Fibroblast of villous mesenchyme (primary cell): ENCODE data around the gene ALDH1A2. TPM values are rescaled to one million over a fixed set of nuclear protein-coding genes. Genes with fewer than 3 reads are reported as not detected.
"Not testable (repeated sequence)": the region's sequence is repeated elsewhere in the genome, so short reads cannot be mapped to it uniquely, and the experiment has no call there.

ENCODE experiments used
- DNase-seq: peaks from one replicate; pipeline ENCODE4 v3.0.0-alpha.2; 2010; ENCODE audit warnings: low read depth
- H3K4me3 ChIP-seq: 2 replicates; pipeline ENCODE4 v1.5.1; 2011; ENCODE audit warnings: low read depth, mild to moderate bottlenecking, low read length
- total RNA-seq: library from RNA; depleted of rRNA; stranded (reverse); fragments of >200 nt; gene quantifications from 2 replicates; pipeline ENCODE4 v1.2.3, GENCODE V29; 2012
- TF ChIP-seq, protein P1 (sequence below): IDR thresholded peaks from 2 replicates; pipeline ENCODE4 v1.5.1; 2012; ENCODE audit warnings: low read depth, mild to moderate bottlenecking, low read length; ENCODE audit not compliant: insufficient read depth

The ALDH1A2 gene
- total RNA-seq, 1 donor = 8.2 TPM

DNA sequence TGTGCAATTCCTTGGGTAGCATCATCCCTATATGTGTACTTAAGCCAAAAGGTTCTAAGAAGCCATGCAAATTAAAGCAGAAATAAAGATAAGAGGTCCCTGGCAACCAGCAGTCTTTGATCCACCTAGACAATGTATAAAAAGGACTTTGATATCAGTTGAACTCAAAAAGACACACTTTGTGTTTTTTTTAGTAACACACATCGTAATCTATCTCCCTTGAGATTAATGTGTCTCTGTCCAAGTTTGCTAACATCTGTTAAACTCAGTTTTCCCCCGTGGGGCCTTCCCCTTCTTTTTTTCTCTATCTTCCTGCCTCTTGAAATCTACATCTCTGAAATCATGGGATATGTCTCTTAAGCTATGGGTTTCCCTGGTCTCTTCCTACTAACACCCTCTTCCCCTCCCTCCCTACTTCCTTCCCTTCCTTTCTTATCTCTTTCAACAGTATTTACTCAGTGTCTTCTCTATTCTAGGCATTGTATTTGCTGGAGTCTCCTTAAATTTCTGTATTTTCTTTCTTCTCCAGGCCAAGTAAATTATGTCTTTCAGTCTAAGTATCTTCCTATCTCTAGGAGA, 27.7 kb downstream of the ALDH1A2 start:
- DNase-seq = no peak
- H3K4me3 ChIP-seq = no peak overlapping the region
- TF ChIP-seq, protein P1, sequence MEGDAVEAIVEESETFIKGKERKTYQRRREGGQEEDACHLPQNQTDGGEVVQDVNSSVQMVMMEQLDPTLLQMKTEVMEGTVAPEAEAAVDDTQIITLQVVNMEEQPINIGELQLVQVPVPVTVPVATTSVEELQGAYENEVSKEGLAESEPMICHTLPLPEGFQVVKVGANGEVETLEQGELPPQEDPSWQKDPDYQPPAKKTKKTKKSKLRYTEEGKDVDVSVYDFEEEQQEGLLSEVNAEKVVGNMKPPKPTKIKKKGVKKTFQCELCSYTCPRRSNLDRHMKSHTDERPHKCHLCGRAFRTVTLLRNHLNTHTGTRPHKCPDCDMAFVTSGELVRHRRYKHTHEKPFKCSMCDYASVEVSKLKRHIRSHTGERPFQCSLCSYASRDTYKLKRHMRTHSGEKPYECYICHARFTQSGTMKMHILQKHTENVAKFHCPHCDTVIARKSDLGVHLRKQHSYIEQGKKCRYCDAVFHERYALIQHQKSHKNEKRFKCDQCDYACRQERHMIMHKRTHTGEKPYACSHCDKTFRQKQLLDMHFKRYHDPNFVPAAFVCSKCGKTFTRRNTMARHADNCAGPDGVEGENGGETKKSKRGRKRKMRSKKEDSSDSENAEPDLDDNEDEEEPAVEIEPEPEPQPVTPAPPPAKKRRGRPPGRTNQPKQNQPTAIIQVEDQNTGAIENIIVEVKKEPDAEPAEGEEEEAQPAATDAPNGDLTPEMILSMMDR = no peak

DNA sequence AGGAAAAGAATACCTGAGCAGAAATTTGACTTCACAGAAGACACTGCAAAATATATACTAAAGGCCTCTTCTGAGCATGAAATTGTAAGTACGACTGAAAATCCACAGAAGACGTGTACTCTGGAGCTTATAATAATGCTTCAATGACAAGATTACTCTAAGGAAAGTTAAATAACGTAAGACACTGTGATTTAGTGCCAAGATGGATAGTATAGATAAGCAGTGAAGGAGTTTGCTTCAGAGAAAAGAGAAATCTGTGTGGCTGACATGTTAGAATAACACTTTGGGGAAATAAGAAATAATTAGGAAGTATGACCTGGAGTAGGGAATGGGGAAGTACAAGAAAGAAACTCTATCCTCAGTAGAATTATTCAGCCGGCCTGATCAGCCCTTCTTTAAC, 28.9 kb downstream of the ALDH1A2 start:
- H3K4me3 ChIP-seq = no peak overlapping the region
- DNase-seq = no peak
- TF ChIP-seq, protein P1 = no peak

DNA sequence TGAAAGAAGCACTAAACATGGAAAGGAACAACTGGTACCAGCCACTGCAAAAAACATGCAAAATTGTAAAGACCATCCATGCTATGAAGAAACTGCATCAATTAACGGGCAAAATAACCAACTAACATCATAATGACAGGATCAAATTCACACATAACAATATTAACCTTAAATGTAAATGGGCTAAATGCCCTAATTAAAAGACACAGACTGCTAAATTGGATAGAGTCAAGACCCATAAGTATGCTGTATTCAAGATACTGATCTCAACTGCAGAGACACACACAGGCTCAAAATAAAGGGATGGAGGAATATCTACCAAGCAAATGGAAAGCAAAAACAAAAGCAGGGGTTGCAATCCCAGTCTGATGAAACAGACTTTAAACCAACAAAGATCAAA, 37.1 kb downstream of the ALDH1A2 start:
- H3K4me3 ChIP-seq, DNase-seq: not testable (repeated sequence)

DNA sequence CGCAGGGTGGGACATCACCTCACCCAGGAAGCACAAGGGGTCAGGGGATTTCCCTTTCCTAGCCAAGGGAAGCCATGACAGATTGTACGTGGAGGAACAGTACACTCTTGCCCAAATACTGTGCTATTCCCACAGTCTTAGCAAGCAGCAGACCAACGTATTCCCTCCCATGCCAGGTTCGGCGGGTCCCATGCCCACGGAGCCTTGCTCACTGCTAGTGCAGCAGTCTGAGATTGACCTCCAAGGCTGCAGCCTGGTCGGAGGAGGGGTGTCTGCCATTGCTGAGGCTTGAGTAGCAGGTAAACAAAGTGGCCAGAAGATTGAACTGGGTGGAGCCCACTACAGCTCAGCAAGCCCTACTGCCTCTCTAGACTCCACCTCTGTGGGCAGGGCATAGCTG, 39.0 kb downstream of the ALDH1A2 start:
- TF ChIP-seq, protein P1 = no peak
- no peak overlapping the region for H3K4me3 ChIP-seq
- no peak for DNase-seq

DNA sequence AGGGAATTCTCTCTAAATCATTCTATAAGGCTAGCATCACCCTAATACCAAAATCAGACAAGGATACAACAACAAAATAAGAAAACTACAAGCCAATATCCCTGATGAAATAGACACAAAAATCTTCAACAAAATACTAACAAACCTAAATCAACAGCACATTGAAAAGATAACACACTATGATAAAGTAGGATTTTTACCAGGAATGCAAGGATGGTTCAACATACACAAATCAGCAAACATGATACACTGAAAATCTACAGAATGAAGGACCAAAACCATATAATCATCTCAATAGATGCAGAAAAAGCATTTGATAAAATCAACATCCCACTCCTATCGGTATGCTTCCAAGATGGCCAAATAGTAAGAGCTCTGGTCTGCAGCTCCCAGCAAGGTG, 39.5 kb downstream of the ALDH1A2 start:
- H3K4me3 ChIP-seq = no peak overlapping the region
- TF ChIP-seq, protein P1 = no peak
- DNase-seq = no peak

DNA sequence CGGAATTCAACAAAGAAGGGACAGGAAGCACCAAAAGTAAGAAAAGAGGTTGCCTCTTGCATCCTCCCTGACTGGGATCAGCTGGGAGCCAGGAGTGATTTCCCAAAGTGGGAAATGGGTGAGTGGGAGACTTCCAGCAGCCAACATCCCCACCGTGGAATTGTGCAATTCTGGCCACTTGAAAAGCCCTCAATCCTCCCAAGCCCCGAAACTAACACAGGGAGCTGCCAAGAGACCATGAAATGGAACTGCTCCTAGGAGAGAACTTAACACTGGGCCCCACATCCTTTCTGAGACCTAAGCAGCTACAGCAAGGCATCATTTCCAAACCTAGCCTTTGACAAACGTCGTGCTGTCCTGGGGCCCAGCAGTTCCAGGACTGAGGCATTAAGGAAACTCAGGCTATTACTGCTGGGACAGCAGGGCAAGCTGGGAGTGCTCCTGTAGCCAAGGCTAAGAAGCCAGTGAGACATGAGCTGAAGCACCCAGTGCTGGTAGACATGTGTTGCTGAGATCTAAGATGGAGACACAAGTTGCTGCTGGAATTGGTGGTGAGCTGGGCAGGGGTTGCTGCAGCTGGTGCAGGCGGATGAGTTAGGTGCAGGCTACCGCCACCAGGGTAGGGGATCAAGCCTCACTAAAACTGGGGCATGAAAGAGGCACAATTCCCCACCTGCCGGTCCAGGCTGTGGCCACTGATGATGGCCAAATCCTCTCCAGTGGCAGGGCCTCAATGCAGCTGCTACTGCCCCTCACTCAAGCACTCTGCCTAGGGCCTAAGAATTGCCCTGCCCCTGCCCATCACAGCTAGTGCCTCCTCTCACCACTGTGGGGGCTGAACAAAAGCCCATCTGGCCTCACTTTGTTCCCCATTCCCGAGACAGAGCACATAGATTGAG, 43.9 kb downstream of the ALDH1A2 start:
- TF ChIP-seq, protein P1 = no peak
- DNase-seq = no peak
- no peak overlapping the region for H3K4me3 ChIP-seq

DNA sequence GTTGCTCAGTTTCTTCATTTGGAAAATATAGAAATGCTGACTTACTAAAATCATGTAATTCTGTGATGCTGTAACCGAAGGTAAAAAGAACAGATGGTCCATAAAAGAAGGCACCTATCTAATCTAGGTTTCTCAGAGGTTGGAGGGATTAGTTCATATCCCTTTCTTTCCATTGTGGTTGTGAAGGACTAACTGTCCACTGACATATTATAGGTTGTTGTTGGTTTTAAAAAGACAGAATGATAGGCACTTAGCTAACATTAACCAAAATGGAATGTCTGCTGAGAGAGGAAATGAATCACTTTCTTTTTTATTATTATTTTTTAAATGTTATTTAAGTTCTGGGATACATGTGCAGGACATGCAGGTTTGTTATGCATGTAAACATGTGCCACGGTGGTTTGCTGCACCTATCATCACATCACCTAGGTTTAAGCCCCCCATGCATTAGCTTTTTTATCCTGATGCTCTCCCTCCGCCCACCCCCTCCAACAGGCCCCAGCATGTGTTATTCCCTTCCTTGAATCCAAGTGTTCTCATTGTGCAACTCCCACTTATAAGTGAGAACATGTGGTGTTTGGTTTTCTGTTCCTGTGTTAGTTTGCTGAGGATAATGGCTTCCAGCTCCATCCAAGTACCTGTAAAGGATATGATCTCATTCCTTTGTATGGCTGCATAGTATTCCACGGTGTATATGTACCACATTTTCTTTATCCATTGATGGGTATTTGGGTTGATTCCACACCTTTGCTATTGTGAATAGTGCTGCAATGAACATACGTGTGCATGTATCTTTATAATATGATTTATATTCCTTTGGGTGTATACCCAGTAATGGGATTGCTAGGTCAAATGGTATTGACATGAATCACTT, 45.8 kb downstream of the ALDH1A2 start:
- DNase-seq = peak; percentile 56
- no peak overlapping the region for H3K4me3 ChIP-seq

More for the DNA sequence above, 45.8 kb downstream of the ALDH1A2 start:
- TF ChIP-seq, protein P1 = no peak
